ENCODE data around the gene CD14.

DNA sequence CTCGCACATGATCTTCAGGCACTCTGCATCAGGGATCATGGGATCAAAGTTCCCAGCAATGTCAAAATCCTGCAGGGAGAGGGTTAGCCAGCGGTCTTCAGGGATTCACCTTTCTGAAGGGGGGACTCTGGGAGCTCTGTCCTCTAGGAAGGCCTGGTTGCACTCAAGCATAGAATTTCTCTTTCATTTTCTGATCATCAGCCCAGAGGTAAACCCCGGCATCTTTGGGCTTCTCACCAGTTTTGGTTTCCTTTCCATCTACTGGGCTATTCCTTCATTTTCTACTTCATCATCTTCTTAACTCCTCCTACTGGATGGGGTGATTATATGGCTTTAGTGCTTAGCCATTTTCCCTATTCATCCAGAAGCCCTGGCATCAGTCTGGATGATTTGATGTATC, 45.0 kb upstream of the CD14 start:
- TF ChIP-seq POLR2A (IDR thresholded peaks at IDR 0.05; ENCODE audit: low read length) (no peak), GATA1 (IDR thresholded peaks at IDR 0.05; ENCODE audit: low read depth, low read length) (no peak)

Measured in erythroblast (primary cell).